Measurements from ENCODE around the gene SCAND1.

DNA sequence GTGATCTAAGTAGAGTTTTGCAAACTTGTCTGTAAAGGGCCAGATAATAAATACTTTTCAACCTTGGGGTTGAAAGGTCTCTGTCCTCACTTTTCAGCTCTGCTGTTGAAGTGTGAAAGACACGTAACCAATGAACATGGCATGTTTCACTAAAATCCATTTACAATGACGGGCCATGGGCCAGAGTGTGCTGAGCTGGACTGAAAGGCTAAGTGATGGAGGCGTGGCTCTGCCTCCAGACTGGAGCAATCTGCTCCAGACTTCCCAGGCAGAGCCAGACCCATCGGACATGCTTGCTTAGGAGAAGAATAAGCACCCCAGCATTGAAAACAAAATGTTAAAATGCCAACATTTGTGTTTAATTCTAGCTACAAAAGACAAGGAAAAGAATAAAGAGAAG is 41.4 kb downstream of the SCAND1 start:
- TF ChIP-seq EP300 (IDR thresholded peaks at IDR 0.05) (no peak), POLR2A (IDR thresholded peaks at IDR 0.05) (no peak), POLR2AphosphoS5 (IDR thresholded peaks at IDR 0.05) (no peak)
- TF ChIP-seq, protein P1, sequence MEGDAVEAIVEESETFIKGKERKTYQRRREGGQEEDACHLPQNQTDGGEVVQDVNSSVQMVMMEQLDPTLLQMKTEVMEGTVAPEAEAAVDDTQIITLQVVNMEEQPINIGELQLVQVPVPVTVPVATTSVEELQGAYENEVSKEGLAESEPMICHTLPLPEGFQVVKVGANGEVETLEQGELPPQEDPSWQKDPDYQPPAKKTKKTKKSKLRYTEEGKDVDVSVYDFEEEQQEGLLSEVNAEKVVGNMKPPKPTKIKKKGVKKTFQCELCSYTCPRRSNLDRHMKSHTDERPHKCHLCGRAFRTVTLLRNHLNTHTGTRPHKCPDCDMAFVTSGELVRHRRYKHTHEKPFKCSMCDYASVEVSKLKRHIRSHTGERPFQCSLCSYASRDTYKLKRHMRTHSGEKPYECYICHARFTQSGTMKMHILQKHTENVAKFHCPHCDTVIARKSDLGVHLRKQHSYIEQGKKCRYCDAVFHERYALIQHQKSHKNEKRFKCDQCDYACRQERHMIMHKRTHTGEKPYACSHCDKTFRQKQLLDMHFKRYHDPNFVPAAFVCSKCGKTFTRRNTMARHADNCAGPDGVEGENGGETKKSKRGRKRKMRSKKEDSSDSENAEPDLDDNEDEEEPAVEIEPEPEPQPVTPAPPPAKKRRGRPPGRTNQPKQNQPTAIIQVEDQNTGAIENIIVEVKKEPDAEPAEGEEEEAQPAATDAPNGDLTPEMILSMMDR (IDR thresholded peaks at IDR 0.05) = no peak

Measured in sigmoid colon (tissue), 4 donors.